ENCODE results near the gene GLTP.
A peak's percentile ranks its signal among the peaks of the same experiment; 100 is the strongest.

GLTP gene

GRCh38 chr12:109925185-109925840 is 45.0 kb upstream of the GLTP start:
- H3K9me3 ChIP-seq (ENCODE audit: control extremely low read depth in 1 of 5, control insufficient read depth in 4 of 5, insufficient read depth in 2 of 5, low read depth in 1 of 5, low read length in 4 of 5): no peaks in the 10 kb centered on the region
- DNase-seq: peak in 1 of 3 donors; percentile 21
- no peaks in the 10 kb centered on the region for H3K4me1 ChIP-seq (ENCODE audit: control extremely low read depth in 1 of 4, control insufficient read depth in 4 of 4, insufficient read depth in 4 of 4, low read length in 3 of 4)
- H3K27me3 ChIP-seq (replicated peaks in 2 of 5; ENCODE audit: control insufficient read depth in 4 of 5, insufficient read depth in 5 of 5, low read length in 4 of 5): no peaks in the 10 kb centered on the region
- no peak overlapping the region for H3K27ac ChIP-seq (ENCODE audit: insufficient read depth in 1 of 2, low read depth in 1 of 2, low read length in 2 of 2, poor library complexity in 1 of 2, severe bottlenecking in 2 of 2)
- WGBS (ENCODE audit: insufficient coverage): 92% methylated on average over 14 of the region's 20 CpGs
- H3K4me3 ChIP-seq (ENCODE audit: control insufficient read depth in 1 of 7, extremely low read depth in 1 of 7, insufficient read depth in 4 of 7, low read depth in 2 of 7, low read length in 6 of 7): no peak overlapping the region
- ChIA-PET POLR2A (no interaction called here), CTCF (interaction anchor here (0.8 to 2.0 kb wide), 4 partner anchors 11 to 71 kb away, joined by 3 to 6 read pairs (median 4); no protein-coding TSS in a partner anchor)
- H3K36me3 ChIP-seq (ENCODE audit: control insufficient read depth in 4 of 4, insufficient read depth in 4 of 4, low read length in 3 of 4): peaks cover 8 to 51% (median 29%) of the 10 kb centered on the region in 4 experiments

DNA sequence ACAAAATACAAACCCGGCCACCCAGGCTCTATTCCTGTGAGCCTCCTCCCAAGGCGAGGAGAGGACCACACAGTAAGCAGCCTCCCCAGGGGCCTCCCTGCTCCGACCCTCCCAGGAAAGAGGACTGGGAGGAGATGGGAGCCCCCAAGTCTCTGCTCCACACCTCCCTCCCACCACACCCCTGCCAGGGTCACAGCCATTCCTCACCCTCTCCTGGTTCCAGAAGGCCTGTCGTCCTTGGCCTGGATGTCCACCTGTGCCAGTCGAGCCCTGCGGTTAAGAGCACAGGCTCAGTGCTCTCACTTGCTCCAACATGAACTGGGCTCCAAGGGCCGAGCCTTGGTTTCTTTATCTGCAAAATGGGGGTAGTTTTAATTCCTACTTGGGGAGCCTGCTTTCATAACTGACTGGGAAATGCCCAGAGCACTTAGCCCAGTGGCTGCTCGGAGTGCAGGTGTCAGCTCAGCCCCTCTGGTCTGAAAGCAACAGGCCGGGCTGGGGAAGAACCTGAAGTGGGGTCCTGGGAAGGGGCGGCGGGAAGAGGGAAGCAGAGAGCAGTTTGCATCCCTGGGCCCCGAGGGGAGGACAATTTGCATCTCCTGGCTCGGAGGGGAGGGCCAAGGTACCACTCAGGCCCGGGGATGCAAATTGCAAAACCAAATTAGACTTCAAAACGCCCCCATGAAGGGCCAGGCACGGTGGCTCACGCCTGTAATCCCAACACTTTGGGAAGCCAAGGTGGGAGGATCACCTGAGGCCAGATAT is 43.3 kb upstream of the GLTP start:
- POLR2A ChIA-PET: no interaction called here
- H3K36me3 ChIP-seq (ENCODE audit: control insufficient read depth in 4 of 4, insufficient read depth in 4 of 4, low read length in 3 of 4): peaks cover 10 to 59% (median 35%) of the 10 kb centered on the region in 4 experiments
- no peaks in the 10 kb centered on the region for H3K4me1 ChIP-seq (ENCODE audit: control extremely low read depth in 1 of 4, control insufficient read depth in 4 of 4, insufficient read depth in 4 of 4, low read length in 3 of 4)
- WGBS (ENCODE audit: insufficient coverage): 95% methylated on average over 14 of the region's 17 CpGs
- CTCF ChIA-PET: interaction anchor here (1.7 kb wide), 1 partner anchor 9 kb away, joined by 4 read pairs; no protein-coding TSS in a partner anchor
- no peaks in the 10 kb centered on the region for H3K27me3 ChIP-seq (replicated peaks in 2 of 5; ENCODE audit: control insufficient read depth in 4 of 5, insufficient read depth in 5 of 5, low read length in 4 of 5)
- no peak overlapping the region for H3K27ac ChIP-seq (ENCODE audit: insufficient read depth in 1 of 2, low read depth in 1 of 2, low read length in 2 of 2, poor library complexity in 1 of 2, severe bottlenecking in 2 of 2)
- H3K9me3 ChIP-seq (ENCODE audit: control extremely low read depth in 1 of 5, control insufficient read depth in 4 of 5, insufficient read depth in 2 of 5, low read depth in 1 of 5, low read length in 4 of 5): no peaks in the 10 kb centered on the region
- H3K4me3 ChIP-seq (ENCODE audit: control insufficient read depth in 1 of 7, extremely low read depth in 1 of 7, insufficient read depth in 4 of 7, low read depth in 2 of 7, low read length in 6 of 7): no peak overlapping the region
- DNase-seq: no peak

- 96% methylated on average over 5 of the region's 5 CpGs for WGBS (ENCODE audit: insufficient coverage)
- H3K4me3 ChIP-seq (ENCODE audit: control insufficient read depth in 1 of 7, extremely low read depth in 1 of 7, insufficient read depth in 4 of 7, low read depth in 2 of 7, low read length in 6 of 7): no peak overlapping the region
- H3K36me3 ChIP-seq (ENCODE audit: control insufficient read depth in 4 of 4, insufficient read depth in 4 of 4, low read length in 3 of 4): peaks cover 10 to 61% (median 33%) of the 10 kb centered on the region in 4 experiments
- ChIA-PET POLR2A (no interaction called here), CTCF (no interaction called here)
- no peak for DNase-seq
- no peaks in the 10 kb centered on the region for H3K9me3 ChIP-seq (ENCODE audit: control extremely low read depth in 1 of 5, control insufficient read depth in 4 of 5, insufficient read depth in 2 of 5, low read depth in 1 of 5, low read length in 4 of 5)
- no peaks in the 10 kb centered on the region for H3K4me1 ChIP-seq (ENCODE audit: control extremely low read depth in 1 of 4, control insufficient read depth in 4 of 4, insufficient read depth in 4 of 4, low read length in 3 of 4)
- no peaks in the 10 kb centered on the region for H3K27me3 ChIP-seq (replicated peaks in 2 of 5; ENCODE audit: control insufficient read depth in 4 of 5, insufficient read depth in 5 of 5, low read length in 4 of 5)
- H3K27ac ChIP-seq (ENCODE audit: insufficient read depth in 1 of 2, low read depth in 1 of 2, low read length in 2 of 2, poor library complexity in 1 of 2, severe bottlenecking in 2 of 2): no peak overlapping the region
Measured at GRCh38 chr12:109923038-109923437, 42.7 kb upstream of the GLTP start.

DNA sequence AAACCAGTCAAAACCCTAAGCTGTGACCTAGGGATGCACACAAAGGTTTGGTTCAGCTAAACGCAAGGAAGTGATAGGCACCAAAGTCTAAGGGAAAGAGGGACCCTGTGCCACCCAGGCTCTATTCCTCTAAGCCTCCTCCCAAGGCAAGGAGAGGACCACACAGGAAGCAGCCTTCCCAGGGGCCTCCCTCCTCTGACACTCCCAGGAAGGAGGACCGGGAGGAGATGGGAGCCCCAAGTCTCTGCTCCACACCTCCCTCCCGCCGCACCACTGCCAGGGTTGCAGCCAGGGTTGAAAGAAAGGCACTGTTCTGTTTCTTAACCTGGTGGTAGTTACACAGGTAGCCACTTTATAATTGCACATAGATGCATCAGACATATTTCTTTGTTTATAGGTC is 41.6 kb upstream of the GLTP start:
- Histone ChIP-seq H3K4me1 (ENCODE audit: control extremely low read depth in 1 of 4, control insufficient read depth in 4 of 4, insufficient read depth in 4 of 4, low read length in 3 of 4) (no peaks in the 10 kb centered on the region), H3K36me3 (ENCODE audit: control insufficient read depth in 4 of 4, insufficient read depth in 4 of 4, low read length in 3 of 4) (peaks cover 14 to 67% (median 40%) of the 10 kb centered on the region in 4 experiments), H3K4me3 (ENCODE audit: control insufficient read depth in 1 of 7, extremely low read depth in 1 of 7, insufficient read depth in 4 of 7, low read depth in 2 of 7, low read length in 6 of 7) (no peak overlapping the region), H3K27me3 (replicated peaks in 2 of 5; ENCODE audit: control insufficient read depth in 4 of 5, insufficient read depth in 5 of 5, low read length in 4 of 5) (no peaks in the 10 kb centered on the region), H3K27ac (ENCODE audit: insufficient read depth in 1 of 2, low read depth in 1 of 2, low read length in 2 of 2, poor library complexity in 1 of 2, severe bottlenecking in 2 of 2) (no peak overlapping the region), H3K9me3 (ENCODE audit: control extremely low read depth in 1 of 5, control insufficient read depth in 4 of 5, insufficient read depth in 2 of 5, low read depth in 1 of 5, low read length in 4 of 5) (no peaks in the 10 kb centered on the region)
- WGBS (ENCODE audit: insufficient coverage): 81% methylated on average over 2 of the region's 4 CpGs
- ChIA-PET CTCF (interaction anchor here (0.6 kb wide), 1 partner anchor 45 kb away, joined by 3 read pairs; no protein-coding TSS in a partner anchor), POLR2A (no interaction called here)
- DNase-seq: no peak

DNA sequence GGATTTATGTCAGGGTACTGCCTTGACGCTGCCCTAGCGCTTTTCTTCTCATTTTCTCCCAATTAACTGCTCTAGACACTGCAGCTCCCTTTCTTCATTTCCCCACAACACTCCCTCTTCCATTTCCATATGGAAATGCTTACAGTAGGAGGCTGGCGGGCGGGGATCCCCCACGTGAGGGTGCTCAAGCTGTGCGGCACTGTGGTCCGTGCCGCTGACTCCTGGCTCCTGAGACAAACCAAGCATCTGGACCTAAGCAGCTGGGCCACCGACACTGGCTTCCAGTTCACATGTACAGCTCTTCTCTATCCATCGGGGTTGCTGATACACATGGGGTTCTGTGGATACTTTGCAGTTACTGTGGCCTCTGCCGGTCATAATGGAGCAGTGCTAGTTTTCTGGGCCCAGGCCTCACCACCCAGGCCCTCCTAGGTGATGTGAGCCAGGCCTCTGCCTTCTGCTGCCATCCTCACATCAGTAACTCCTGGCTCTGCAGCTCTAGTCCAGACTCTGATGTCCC is 40.0 kb upstream of the GLTP start:
- POLR2A ChIA-PET: no interaction called here
- H3K4me1 ChIP-seq (ENCODE audit: control extremely low read depth in 1 of 4, control insufficient read depth in 4 of 4, insufficient read depth in 4 of 4, low read length in 3 of 4): no peaks in the 10 kb centered on the region
- H3K4me3 ChIP-seq (ENCODE audit: control insufficient read depth in 1 of 7, extremely low read depth in 1 of 7, insufficient read depth in 4 of 7, low read depth in 2 of 7, low read length in 6 of 7): no peak overlapping the region
- H3K27ac ChIP-seq (ENCODE audit: insufficient read depth in 1 of 2, low read depth in 1 of 2, low read length in 2 of 2, poor library complexity in 1 of 2, severe bottlenecking in 2 of 2): no peak overlapping the region
- no peaks in the 10 kb centered on the region for H3K27me3 ChIP-seq (replicated peaks in 2 of 5; ENCODE audit: control insufficient read depth in 4 of 5, insufficient read depth in 5 of 5, low read length in 4 of 5)
- peaks cover 27 to 75% (median 51%) of the 10 kb centered on the region in 4 experiments for H3K36me3 ChIP-seq (ENCODE audit: control insufficient read depth in 4 of 4, insufficient read depth in 4 of 4, low read length in 3 of 4)
- WGBS (ENCODE audit: insufficient coverage): 97% methylated on average over 11 of the region's 11 CpGs
- no peaks in the 10 kb centered on the region for H3K9me3 ChIP-seq (ENCODE audit: control extremely low read depth in 1 of 5, control insufficient read depth in 4 of 5, insufficient read depth in 2 of 5, low read depth in 1 of 5, low read length in 4 of 5)
- no peak for DNase-seq
- CTCF ChIA-PET: interaction anchor here (0.7 to 2.9 kb wide), 2 partner anchors 67 to 583 kb away, joined by 3 to 10 read pairs; no protein-coding TSS in a partner anchor

DNA sequence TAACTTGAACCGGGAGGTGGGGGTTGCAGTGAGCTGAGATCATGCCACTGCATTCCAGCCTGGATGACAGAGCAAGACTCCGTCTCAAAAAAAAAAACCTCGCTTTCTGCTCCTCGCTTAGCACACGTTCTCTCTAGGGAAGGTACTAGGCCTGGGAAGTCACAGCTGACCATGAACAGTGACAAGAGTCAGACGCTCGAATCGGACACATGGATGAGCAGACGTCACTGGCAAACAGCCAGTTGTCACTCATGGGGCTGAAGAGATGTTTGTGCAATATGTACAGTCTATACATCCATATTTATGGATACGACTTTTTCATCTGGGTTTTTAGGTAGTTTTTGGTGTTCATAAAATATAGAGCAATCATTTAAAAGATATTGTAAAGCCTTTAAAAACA is 39.1 kb upstream of the GLTP start:
- Histone ChIP-seq H3K27ac (ENCODE audit: insufficient read depth in 1 of 2, low read depth in 1 of 2, low read length in 2 of 2, poor library complexity in 1 of 2, severe bottlenecking in 2 of 2) (no peak overlapping the region), H3K4me3 (ENCODE audit: control insufficient read depth in 1 of 7, extremely low read depth in 1 of 7, insufficient read depth in 4 of 7, low read depth in 2 of 7, low read length in 6 of 7) (no peak overlapping the region), H3K36me3 (ENCODE audit: control insufficient read depth in 4 of 4, insufficient read depth in 4 of 4, low read length in 3 of 4) (peaks cover 28 to 79% (median 57%) of the 10 kb centered on the region in 4 experiments), H3K4me1 (ENCODE audit: control extremely low read depth in 1 of 4, control insufficient read depth in 4 of 4, insufficient read depth in 4 of 4, low read length in 3 of 4) (no peaks in the 10 kb centered on the region), H3K27me3 (replicated peaks in 2 of 5; ENCODE audit: control insufficient read depth in 4 of 5, insufficient read depth in 5 of 5, low read length in 4 of 5) (no peaks in the 10 kb centered on the region), H3K9me3 (ENCODE audit: control extremely low read depth in 1 of 5, control insufficient read depth in 4 of 5, insufficient read depth in 2 of 5, low read depth in 1 of 5, low read length in 4 of 5) (no peaks in the 10 kb centered on the region)
- CTCF ChIA-PET: interaction anchor here (2.9 kb wide), 1 partner anchor 66 kb away, joined by 10 read pairs; no protein-coding TSS in a partner anchor
- POLR2A ChIA-PET: no interaction called here
- WGBS (ENCODE audit: insufficient coverage): 100% methylated on average over 6 of the region's 10 CpGs
- DNase-seq: no peak

GRCh38 chr12:109916045-109916444 is 35.7 kb upstream of the GLTP start:
- no peak for DNase-seq
- Histone ChIP-seq H3K27me3 (replicated peaks in 2 of 5; ENCODE audit: control insufficient read depth in 4 of 5, insufficient read depth in 5 of 5, low read length in 4 of 5) (no peaks in the 10 kb centered on the region), H3K4me1 (ENCODE audit: control extremely low read depth in 1 of 4, control insufficient read depth in 4 of 4, insufficient read depth in 4 of 4, low read length in 3 of 4) (no peaks in the 10 kb centered on the region), H3K9me3 (ENCODE audit: control extremely low read depth in 1 of 5, control insufficient read depth in 4 of 5, insufficient read depth in 2 of 5, low read depth in 1 of 5, low read length in 4 of 5) (no peaks in the 10 kb centered on the region), H3K4me3 (ENCODE audit: control insufficient read depth in 1 of 7, extremely low read depth in 1 of 7, insufficient read depth in 4 of 7, low read depth in 2 of 7, low read length in 6 of 7) (no peak overlapping the region), H3K27ac (ENCODE audit: insufficient read depth in 1 of 2, low read depth in 1 of 2, low read length in 2 of 2, poor library complexity in 1 of 2, severe bottlenecking in 2 of 2) (no peak overlapping the region), H3K36me3 (ENCODE audit: control insufficient read depth in 4 of 4, insufficient read depth in 4 of 4, low read length in 3 of 4) (peaks cover 29 to 91% (median 72%) of the 10 kb centered on the region in 4 experiments)
- POLR2A ChIA-PET: no interaction called here
- CTCF ChIA-PET: no interaction called here
- 90% methylated on average over 2 of the region's 4 CpGs for WGBS (ENCODE audit: insufficient coverage)
